ENCODE results near the gene GNB1L. TPM values are rescaled to one million over a fixed set of nuclear protein-coding genes. Genes with fewer than 3 reads are reported as not detected.

GNB1L gene
- polyA plus RNA-seq, 3 donors, result 3.5 to 6.6 (median 4.3) TPM

DNA sequence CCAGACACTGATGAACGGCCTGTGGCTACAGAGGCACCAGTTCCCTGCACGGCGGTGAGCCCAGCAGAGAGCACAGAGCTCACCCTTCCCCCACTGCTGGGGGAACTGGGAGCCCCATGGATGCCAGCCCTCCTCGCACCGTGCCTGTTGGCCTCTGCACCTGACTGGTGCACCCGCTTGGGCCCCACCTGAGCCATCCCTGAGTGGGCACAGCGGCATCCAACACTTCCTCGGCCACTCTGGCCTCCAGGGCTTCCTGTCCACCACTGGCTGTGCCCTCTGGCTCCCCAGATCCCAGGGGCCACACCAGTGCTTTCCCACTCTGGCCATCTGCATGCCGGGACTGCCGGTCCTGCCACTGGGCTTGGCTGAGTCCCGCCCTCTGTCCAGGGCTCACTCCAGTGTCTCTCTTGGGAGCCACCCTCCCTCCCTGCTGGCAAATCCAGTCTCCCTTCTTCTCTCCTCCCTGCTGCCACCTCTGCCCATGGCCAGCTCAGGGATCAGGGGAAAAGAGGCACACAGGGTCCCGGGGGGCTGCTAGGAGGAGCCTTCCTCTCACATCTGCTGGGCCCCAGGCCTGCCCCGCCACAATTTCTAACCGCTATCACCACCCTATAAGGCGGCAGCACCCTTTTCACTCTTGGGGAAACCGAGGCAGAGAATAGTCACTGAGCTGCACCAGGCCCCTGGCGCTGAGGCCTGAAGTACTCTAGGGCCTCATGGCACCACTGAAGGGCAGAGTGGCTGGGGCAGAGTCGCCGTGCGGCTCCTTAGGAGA lies 33.0 kb downstream of the GNB1L start:
- WGBS, 3 donors, result 89 to 92% (median 90%) methylated on average over 18 to 20 of the region's 20 CpGs
- H3K27ac ChIP-seq (ENCODE audit: low read depth, low read length), result no peak overlapping the region

DNA sequence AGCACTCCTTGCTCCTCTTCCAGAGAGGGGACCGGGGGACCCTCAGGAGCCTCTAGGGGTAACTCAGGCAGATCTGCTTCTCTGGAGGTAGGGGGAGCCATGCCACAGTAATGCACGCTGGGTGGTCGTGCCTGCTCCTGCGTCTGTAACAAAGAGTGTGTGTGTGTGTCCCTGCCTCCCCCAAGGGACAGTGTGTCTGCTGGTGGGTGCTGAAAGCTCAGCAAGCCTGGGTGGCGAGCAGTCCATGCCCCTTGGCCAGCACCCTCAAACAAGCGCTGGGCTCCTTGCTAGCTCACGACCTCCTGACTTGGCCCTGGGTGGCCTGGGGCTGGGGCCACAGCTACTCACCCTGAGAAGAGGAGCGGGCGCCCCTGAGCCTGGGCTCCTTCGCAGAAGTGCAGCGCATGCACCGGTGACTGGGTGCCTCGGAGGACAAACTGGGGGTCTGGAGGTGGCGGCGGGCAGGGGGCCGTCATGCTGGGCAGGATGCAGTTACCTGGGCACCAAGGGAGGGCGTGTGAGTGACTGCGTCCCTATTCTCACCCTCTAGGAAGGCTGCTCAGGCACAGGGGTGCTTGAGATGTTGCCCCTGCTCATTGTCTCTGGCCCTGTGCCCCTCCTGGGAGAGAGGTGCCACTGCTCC lies 33.7 kb downstream of the GNB1L start:
- WGBS, 3 donors, result 93 to 96% (median 95%) methylated on average over 18 of the region's 18 CpGs
- no peak overlapping the region for H3K27ac ChIP-seq (ENCODE audit: low read depth, low read length)

DNA sequence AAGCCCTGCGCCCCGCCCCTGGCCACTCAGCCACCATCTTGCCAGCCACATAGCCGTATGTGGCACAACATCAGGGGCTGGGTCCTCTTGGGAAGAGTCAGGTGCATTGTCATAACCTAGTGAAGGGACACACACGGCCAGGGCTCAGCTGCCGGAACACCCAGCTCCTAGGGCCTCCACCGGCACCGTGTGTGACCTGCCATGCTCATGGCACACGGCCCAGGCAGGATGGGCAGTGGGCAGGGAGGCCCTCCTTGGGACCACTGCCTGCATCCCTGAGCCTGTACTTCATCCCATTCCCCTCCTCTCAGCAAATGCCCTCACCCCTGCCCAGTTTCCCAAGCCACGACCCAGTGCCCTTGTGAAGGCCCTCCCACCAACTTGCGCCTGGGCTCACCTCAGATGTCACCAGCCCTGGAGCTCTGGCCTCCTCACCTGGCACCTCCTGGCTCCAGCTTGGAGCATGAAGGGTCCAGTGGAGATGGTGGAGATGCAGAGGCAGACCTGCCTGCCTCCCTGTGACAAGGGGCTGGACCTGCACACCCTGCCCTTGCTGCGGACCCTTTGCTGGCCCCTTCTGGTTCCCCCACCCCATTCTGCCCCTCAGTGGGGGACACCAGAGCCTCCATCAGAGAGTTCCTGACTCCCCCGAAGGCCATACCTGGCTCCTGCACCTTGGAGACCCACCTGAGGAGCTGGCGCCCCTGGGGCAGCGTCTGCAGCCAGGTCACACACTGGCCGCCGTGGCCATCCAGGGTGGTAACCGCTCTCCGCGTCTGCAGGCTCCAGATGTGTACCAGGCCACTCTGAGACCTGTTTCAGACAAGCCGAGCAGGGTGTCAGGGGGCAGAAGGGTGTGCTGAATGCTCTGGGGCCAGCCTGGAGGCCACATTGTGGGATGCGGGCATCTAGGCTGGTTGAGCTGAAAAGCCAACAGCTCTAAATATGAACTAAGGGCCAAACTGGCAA lies 34.5 kb downstream of the GNB1L start:
- no peak overlapping the region for H3K27ac ChIP-seq (ENCODE audit: low read depth, low read length)
- 91 to 95% (median 94%) methylated on average over 20 to 21 of the region's 21 CpGs for WGBS, 3 donors

GRCh38 chr22:19819208-19819910 lies 35.3 kb downstream of the GNB1L start:
- no peak overlapping the region for H3K27ac ChIP-seq (ENCODE audit: low read depth, low read length)
- WGBS, 3 donors, result 93 to 96% (median 95%) methylated on average over 14 of the region's 14 CpGs

GRCh38 chr22:19818324-19819207 lies 36.1 kb downstream of the GNB1L start:
- H3K27ac ChIP-seq (ENCODE audit: low read depth, low read length), result no peak overlapping the region
- WGBS, 3 donors, result 86 to 89% (median 89%) methylated on average over 17 of the region's 17 CpGs

DNA sequence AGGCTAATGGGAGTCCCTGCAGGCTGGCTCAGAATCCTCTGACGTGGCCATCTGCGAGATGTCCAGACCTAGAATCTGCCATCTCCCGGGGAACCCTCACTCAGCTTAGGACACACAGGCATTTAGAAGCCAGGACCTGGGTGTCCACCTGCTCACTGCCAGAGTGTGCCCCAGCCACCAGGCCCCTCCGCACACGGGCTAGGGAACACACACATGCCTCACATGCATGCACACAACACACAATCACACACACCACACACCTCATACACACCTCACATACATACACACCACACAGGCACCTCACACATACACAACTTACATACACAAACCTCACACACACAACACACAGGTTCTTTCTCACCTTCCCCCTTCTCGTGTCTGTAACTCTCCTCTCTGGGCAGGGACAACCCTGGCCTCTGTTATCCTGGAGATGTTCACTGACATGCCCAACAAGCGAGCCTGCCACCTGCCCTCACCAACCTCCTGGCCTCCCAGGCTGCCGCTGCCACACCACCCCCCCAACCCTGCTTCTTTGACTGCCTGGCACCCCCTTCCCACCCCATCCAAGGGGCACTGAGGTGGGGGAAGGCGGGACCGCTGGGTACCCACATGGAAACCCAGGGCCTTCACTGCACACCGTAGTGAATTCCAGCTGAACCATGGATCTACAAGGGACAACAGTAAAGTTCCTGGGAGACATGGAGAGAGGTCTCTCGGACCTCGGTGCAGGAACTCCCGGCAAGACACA lies 38.1 kb downstream of the GNB1L start:
- 93 to 96% (median 95%) methylated on average over 14 of the region's 14 CpGs for whole genome bisulfite sequencing, 3 donors
- H3K27ac ChIP-seq (ENCODE audit: low read depth, low read length), result no peak overlapping the region

DNA sequence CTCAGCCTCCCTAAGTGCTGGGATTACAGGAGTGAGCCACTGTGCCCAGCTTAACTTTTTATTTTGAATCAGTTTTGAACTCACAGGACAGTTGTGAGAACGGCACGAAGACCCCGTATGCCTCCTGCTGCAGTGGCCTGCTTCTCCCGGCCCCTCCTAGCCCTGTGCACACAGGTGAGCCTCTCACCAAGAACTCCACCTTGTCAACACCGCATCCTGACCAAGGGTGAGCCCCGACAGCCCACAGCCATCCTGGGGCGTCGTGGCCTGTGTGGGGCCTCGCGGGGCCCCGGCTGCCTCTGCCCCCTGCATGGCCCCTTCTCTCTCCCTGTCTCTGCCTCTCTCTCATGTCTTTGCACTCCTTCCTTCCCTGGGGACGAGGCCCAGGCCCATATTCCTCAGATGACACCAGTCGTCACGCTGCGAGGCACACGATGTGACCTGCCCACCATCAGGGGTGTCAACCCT lies 38.8 kb downstream of the GNB1L start:
- WGBS, 3 donors, result 89 to 91% (median 91%) methylated on average over 16 of the region's 16 CpGs
- no peak overlapping the region for H3K27ac ChIP-seq (ENCODE audit: low read depth, low read length)

GRCh38 chr22:19815093-19815822 lies 39.4 kb downstream of the GNB1L start:
- 82 to 87% (median 84%) methylated on average over 18 of the region's 18 CpGs for WGBS, 3 donors
- no peak overlapping the region for H3K27ac ChIP-seq (ENCODE audit: low read depth, low read length)

GRCh38 chr22:19814428-19814827 lies 40.2 kb downstream of the GNB1L start:
- H3K27ac ChIP-seq (ENCODE audit: low read depth, low read length), result no peak overlapping the region
- WGBS, 3 donors, result 91 to 98% (median 93%) methylated on average over 5 of the region's 5 CpGs

- 96 to 97% (median 97%) methylated on average over 11 of the region's 11 CpGs for WGBS, 3 donors
- H3K27ac ChIP-seq (ENCODE audit: low read depth, low read length), result no peak overlapping the region
These were observed 41.8 kb downstream of the GNB1L start for GRCh38 chr22:19812910-19813309.

DNA sequence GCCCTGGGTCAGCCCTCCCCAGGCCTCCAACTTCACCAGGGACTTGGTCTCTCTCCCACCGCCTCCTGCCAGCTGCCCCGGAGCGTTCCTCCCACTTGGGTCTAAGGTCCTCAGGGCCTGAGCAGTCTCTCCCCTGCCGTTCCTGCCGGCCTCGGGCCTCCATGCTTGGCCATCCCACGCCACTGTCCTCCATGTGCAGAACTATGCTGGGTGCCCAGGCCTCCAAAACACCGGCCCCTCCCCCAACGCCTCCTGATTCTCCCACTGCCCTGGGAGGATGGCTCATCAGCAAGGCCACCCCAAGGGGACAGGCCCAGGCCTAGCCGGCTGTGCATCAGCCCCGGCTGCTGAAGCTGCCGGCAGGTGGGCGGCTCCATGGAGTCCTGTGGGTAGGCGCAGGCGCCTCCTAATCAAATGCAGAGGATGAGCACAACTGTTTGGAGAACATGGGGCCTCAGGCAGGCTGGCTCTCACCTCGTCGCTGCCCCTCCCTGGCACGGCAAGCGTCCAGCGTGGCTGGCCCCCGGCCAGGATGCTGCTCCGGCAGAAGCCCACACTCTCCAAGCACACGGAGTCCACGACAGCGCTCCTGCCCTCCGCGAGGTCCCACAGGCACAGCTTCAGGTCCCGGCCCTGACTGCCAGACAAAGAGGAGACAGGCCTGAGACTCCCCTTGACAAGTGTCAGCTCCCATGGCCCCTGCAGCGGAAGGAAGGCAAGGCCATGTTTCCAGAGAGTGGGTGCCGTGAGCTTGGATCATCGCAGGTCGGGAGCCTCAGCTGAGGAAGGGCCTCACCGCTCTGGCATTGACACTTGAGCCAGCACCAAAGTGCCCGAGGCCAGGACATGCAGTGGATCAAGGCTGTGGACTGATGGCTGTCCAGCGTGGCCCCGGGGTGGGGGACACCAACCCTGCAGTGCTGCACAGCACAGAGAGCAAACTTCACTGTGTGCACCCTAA lies 42.6 kb downstream of the GNB1L start:
- 89 to 92% (median 92%) methylated on average over 36 of the region's 36 CpGs for WGBS, 3 donors
- H3K27ac ChIP-seq (ENCODE audit: low read depth, low read length), result no peak overlapping the region

- 76 to 86% (median 83%) methylated on average over 12 of the region's 12 CpGs for WGBS, 3 donors
- no peak overlapping the region for H3K27ac ChIP-seq (ENCODE audit: low read depth, low read length)
These were observed 43.5 kb downstream of the GNB1L start for GRCh38 chr22:19811211-19811621.

DNA sequence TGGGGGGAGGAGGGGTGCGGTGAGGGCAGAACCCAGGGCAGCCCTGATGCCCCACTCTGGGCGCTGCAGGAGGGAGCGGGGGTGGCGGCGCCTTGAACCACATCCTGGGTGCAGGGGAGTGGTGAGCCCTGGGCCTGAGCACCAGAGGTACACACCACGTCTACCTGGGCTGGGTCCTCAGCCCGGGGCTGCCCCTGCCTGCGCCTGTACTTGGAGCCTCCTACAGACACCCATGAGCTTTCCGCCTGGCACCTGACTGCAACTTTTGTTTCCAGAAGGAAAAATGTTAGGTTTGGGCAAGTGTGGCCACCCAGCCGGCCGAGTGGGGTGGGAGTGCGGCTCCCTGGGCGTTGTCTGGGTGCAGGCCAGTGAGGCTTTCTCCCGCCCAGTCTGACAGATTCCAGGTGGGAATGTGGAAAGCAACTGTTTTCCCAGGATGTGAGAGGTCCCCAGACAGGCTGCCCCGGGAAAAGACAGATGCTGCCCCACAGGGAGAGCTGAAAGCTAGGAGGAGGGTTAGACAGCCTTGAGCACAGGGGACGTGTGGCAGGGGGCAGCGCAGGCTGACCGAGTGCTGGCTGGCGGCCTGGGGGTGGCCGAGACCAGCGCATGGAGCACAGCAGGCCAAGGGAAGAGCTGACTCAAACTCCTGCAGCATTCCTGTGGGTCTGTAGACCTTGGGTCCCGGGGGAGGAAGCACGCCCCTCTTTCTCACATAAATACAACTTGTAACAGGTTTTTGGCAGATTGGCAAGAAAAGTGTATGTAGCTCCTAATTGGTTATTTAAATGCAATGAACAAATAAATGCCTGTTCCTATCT lies 44.1 kb downstream of the GNB1L start:
- H3K27ac ChIP-seq (ENCODE audit: low read depth, low read length), result no peak overlapping the region
- 78 to 85% (median 81%) methylated on average over 19 to 23 of the region's 23 CpGs for WGBS, 3 donors

DNA sequence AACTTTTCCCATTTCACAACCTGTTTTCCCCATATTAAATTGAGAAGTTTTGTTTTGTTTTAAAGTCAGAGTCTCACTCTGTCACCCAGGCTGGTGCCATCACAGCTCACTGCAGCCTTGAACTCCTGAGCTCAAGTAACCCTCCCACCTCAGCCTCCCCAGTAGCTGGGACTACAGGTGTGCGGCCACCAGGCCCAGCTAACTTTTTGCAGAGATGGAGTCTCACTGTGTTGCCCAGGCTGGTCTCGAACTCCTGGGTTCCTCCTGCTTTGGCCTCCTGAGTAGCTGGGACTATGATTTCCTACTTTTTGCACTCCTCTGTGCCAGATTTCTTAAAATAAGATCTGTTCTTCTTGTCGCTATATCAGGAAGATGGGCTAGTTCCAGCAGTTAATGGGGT lies 44.9 kb downstream of the GNB1L start:
- H3K27ac ChIP-seq (ENCODE audit: low read depth, low read length), result no peak overlapping the region
- WGBS, 3 donors, result 92 to 98% (median 96%) methylated on average over 3 of the region's 3 CpGs

All from adipose tissue (tissue), 3 donors.